ENCODE measurements around the gene CNTN2. TPM values are rescaled to one million over a fixed set of nuclear protein-coding genes. Genes with fewer than 3 reads are reported as not detected.
A peak's percentile ranks its signal among the peaks of the same experiment; 100 is the strongest.

The CNTN2 gene
- not detected in 2 replicates for total RNA-seq

GRCh38 chr1:205042911-205043806 lies at the start of gene CNTN2:
CNTN2 (plus strand) TSS chr1:205043212; CDS start chr1:205053186, 9,974 bp downstream.
- H3K4me3 ChIP-seq (ENCODE audit: low read depth, low read length): no peak within 1 kb of the TSS

DNA sequence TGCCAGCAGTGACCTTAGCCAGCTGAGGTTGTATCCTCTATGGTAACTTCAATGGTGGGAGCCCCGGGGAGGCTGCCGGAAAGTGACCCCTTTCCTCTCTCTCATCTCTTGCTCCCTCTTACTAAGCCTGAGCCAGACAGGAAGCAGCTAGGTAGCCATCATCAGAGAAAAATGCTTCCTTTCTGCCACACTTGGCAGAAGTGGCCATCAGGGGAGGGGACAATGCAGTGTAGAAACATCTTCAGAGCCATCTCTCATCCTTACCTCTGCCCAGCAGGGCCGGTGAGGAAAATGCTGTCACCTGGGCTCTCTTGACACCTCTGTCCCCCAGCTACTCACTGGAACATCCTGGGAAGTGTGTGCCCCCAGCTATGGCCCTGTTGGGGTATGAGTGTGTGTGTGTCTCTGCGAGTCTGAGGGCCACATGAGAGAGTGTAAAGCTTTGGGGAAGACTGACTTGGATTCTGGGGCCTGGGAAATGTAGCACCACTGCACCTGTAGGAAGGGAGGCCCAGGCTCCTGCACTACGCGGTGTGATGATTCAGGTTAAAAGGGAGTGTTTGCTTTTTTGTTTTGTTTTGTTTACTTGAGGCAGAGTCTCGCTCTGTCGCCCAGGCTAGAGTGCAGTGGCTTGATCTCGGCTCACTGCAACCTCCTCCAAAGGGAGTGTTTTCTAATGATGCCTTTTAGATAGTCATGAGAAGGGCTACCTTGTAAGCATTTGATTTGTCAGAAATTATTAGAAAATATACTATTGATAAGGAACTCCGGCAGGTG lies 48.7 kb upstream of the CNTN2 start:
- TF ChIP-seq, protein P1, sequence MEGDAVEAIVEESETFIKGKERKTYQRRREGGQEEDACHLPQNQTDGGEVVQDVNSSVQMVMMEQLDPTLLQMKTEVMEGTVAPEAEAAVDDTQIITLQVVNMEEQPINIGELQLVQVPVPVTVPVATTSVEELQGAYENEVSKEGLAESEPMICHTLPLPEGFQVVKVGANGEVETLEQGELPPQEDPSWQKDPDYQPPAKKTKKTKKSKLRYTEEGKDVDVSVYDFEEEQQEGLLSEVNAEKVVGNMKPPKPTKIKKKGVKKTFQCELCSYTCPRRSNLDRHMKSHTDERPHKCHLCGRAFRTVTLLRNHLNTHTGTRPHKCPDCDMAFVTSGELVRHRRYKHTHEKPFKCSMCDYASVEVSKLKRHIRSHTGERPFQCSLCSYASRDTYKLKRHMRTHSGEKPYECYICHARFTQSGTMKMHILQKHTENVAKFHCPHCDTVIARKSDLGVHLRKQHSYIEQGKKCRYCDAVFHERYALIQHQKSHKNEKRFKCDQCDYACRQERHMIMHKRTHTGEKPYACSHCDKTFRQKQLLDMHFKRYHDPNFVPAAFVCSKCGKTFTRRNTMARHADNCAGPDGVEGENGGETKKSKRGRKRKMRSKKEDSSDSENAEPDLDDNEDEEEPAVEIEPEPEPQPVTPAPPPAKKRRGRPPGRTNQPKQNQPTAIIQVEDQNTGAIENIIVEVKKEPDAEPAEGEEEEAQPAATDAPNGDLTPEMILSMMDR (IDR thresholded peaks at IDR 0.05; ENCODE audit: insufficient read depth, low read depth, low read length): no peak
- no peak for DNase-seq (ENCODE audit: low read depth)

More at GRCh38 chr1:205042911-205043806, at the start of gene CNTN2:
- no peak for DNase-seq (ENCODE audit: low read depth)
- TF ChIP-seq, protein P1 (IDR thresholded peaks at IDR 0.05; ENCODE audit: insufficient read depth, low read depth, low read length): no peak

GRCh38 chr1:204996981-204997380 lies 46.0 kb upstream of the CNTN2 start:
- DNase-seq (ENCODE audit: low read depth): peak; percentile 13
- TF ChIP-seq, protein P1 (IDR thresholded peaks at IDR 0.05; ENCODE audit: insufficient read depth, low read depth, low read length): no peak
- no peak overlapping the region for H3K4me3 ChIP-seq (ENCODE audit: low read depth, low read length)

More for the DNA sequence above, 48.7 kb upstream of the CNTN2 start:
- H3K4me3 ChIP-seq (ENCODE audit: low read depth, low read length): no peak overlapping the region

- DNase-seq (ENCODE audit: low read depth): peak; percentile 25
- TF ChIP-seq, protein P1 (IDR thresholded peaks at IDR 0.05; ENCODE audit: insufficient read depth, low read depth, low read length): no peak
- no peak overlapping the region for H3K4me3 ChIP-seq (ENCODE audit: low read depth, low read length)
Measured at GRCh38 chr1:204997591-204998355, 45.2 kb upstream of the CNTN2 start.

GRCh38 chr1:205001162-205001561 lies 41.9 kb upstream of the CNTN2 start:
- H3K4me3 ChIP-seq (ENCODE audit: low read depth, low read length): no peak overlapping the region
- no peak for DNase-seq (ENCODE audit: low read depth)
- TF ChIP-seq, protein P1 (IDR thresholded peaks at IDR 0.05; ENCODE audit: insufficient read depth, low read depth, low read length): no peak

GRCh38 chr1:205002705-205003104 lies 40.3 kb upstream of the CNTN2 start:
- TF ChIP-seq, protein P1 (IDR thresholded peaks at IDR 0.05; ENCODE audit: insufficient read depth, low read depth, low read length): no peak
- DNase-seq (ENCODE audit: low read depth): no peak
- no peak overlapping the region for H3K4me3 ChIP-seq (ENCODE audit: low read depth, low read length)

Data from fibroblast of villous mesenchyme (primary cell).